CD4-positive, alpha-beta T cell (primary cell): ENCODE data around the gene CHKB. TPM values are rescaled to one million over a fixed set of nuclear protein-coding genes. Genes with fewer than 3 reads are reported as not detected.

Experiments used
- ATAC-seq: fragments of 200-7000 bp; cut with Tn5 transposase; one replicate; pipeline ENCODE4 v1.10.0; 2022; ENCODE audit warnings: mild to moderate bottlenecking; ENCODE audit not compliant: poor library complexity
- CTCF ChIA-PET: fragments of 350-600 bp; sonication (Branson Sonifier 250); formaldehyde crosslinking; loops from one replicate; lab custom pipeline; 2021; ENCODE audit warnings: antibody characterized with exemption, inconsistent platforms; lab: Charles Lee
- POLR2A ChIA-PET: fragments of 350-600 bp; sonication (Branson Sonifier 250); formaldehyde crosslinking; loops from one replicate; lab custom pipeline; 2021; ENCODE audit warnings: antibody characterized with exemption, inconsistent platforms; lab: Charles Lee
- DNase-seq, 14 experiments: peaks; one replicate each; pipeline ENCODE4 v3.0.0-alpha.2; 2013 to 2020; ENCODE audit warnings: mixed read lengths in 2 of 14
- H3K27ac ChIP-seq, 2 donors: one replicate each; pipeline versions ENCODE4 v1.5.1 to v1.7.0; 2013; ENCODE audit warnings: low read length in 2 of 2, low read depth in 1 of 2, mild to moderate bottlenecking in 1 of 2
- H3K27me3 ChIP-seq, 2 experiments: 1 replicate in 1 of 2; 2 replicates in 1 of 2; pipeline versions ENCODE4 v1.6.1 to v1.7.0; 2013; ENCODE audit warnings: low read length in 2 of 2, control low read depth in 1 of 2, mild to moderate bottlenecking in 1 of 2, moderate library complexity in 1 of 2; ENCODE audit not compliant: insufficient read depth in 2 of 2, control insufficient read depth in 1 of 2
- H3K36me3 ChIP-seq: one replicate; pipeline ENCODE4 v1.6.1; 2013; ENCODE audit warnings: low read length, control low read depth; ENCODE audit not compliant: insufficient read depth
- H3K4me1 ChIP-seq: one replicate; pipeline ENCODE4 v1.6.1; 2013; ENCODE audit warnings: low read length, control low read depth; ENCODE audit not compliant: insufficient read depth
- H3K4me3 ChIP-seq: one replicate; pipeline ENCODE4 v1.5.1; 2013; ENCODE audit warnings: mild to moderate bottlenecking, low read length, moderate library complexity
- H3K9me3 ChIP-seq, 2 experiments: 1 replicate in 1 of 2; 2 replicates in 1 of 2; pipeline versions ENCODE4 v1.6.1 to v1.7.0; 2013; ENCODE audit warnings: low read length in 2 of 2, mild to moderate bottlenecking in 2 of 2, control low read depth in 1 of 2, moderate library complexity in 1 of 2; ENCODE audit not compliant: control insufficient read depth in 1 of 2, insufficient read depth in 1 of 2
- H3K27ac Mint-ChIP-seq: one replicate; pipeline ENCODE4 v1.8.0; 2020; ENCODE audit warnings: mixed read lengths
- H3K27me3 Mint-ChIP-seq: one replicate; pipeline ENCODE4 v1.8.0; 2021; ENCODE audit warnings: mixed read lengths
- H3K36me3 Mint-ChIP-seq: one replicate; pipeline ENCODE4 v1.8.0; 2021; ENCODE audit warnings: low read depth, mixed read lengths
- H3K4me1 Mint-ChIP-seq: one replicate; pipeline ENCODE4 v1.8.0; 2021; ENCODE audit warnings: low read depth, mixed read lengths
- H3K4me3 Mint-ChIP-seq: one replicate; pipeline ENCODE4 v1.8.0; 2020; ENCODE audit warnings: mild to moderate bottlenecking, mixed read lengths
- H3K9me3 Mint-ChIP-seq: one replicate; pipeline ENCODE4 v1.8.0; 2020; ENCODE audit warnings: mixed read lengths
- CTCF ChIP-seq: fragments of 200-600 bp; IDR thresholded peaks from one replicate; pipeline ENCODE4 v1.8.0; 2022; ENCODE audit warnings: antibody characterized with exemption, mild to moderate bottlenecking
- intact Hi-C, 2 experiments: fragments of 100-400 bp; cut with DNase I in 1 of 2; cut with micrococcal nuclease in 1 of 2; formaldehyde crosslinking; loops; one replicate each; pipeline versions ENCODE4 v1.15.1 to v1.9.0; 2023 to 2025; cut with DNase I, micrococcal nuclease
- total RNA-seq, 174 experiments: library from RNA in 2 of 174; stranded (reverse) in 2 of 174; gene quantifications; one replicate each; pipeline ENCODE4 v1.2.3 and lab custom pipeline; 2021 to 2026

CHKB gene
- total RNA-seq, 2 experiments from 2014 or later: 152 to 156 TPM

- ATAC-seq (peak; percentile 32), DNase-seq (peak in 2 of 14 experiments; percentile 22 to 24)
- intact Hi-C loops: loop anchor here in 1 of 2 experiments (10.0 kb wide), 1 partner anchor 338 kb away; the partner anchor contains the start of gene MAPK11
- no peak overlapping the region for H3K4me3 Mint-ChIP-seq
- H3K36me3 ChIP-seq: no peaks in the 10 kb centered on the region
- H3K4me1 ChIP-seq: peaks cover 4% of the 10 kb centered on the region
- H3K27me3 ChIP-seq: peaks cover 0 to 5% of the 10 kb centered on the region in 2 experiments
- H3K4me3 ChIP-seq: no peak overlapping the region
- no peaks in the 10 kb centered on the region for H3K36me3 Mint-ChIP-seq
- no peaks in the 10 kb centered on the region for H3K4me1 Mint-ChIP-seq
- no peak overlapping the region for H3K27ac ChIP-seq
- no peak for TF ChIP-seq CTCF
- ChIA-PET CTCF (interaction anchor here (1.2 kb wide), 1 partner anchor 87 kb away, joined by 4 read pairs; the partner anchor contains the start of gene SCO2), POLR2A (no interaction called here)
- no peaks in the 10 kb centered on the region for H3K9me3 ChIP-seq
- H3K27me3 Mint-ChIP-seq: peaks cover 26% of the 10 kb centered on the region
- no peaks in the 10 kb centered on the region for H3K9me3 Mint-ChIP-seq
- H3K27ac Mint-ChIP-seq: no peak overlapping the region
Observed at GRCh38 chr22:50612528-50613221, 30.0 kb upstream of the CHKB start.

DNA sequence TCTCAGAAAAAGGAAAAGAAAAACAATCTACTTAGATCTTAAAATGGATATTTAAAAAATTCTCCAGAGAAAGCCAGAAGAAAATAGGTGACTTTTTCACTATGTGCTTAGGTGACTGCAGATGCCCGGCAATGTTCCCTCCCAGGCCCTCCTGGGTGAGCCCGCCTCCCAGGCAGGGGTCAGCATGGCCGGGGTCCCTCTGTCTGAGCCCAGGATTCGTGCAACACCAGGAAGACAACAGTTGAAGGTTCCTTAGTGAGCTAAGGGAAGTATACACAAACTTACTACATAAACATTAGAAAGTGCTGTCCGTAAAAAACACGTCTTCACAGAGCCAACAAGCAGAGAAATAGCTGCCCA is 29.5 kb upstream of the CHKB start:
- ATAC-seq (no peak), DNase-seq (no peak)
- Histone ChIP-seq H3K4me3 (no peak overlapping the region), H3K9me3 (no peaks in the 10 kb centered on the region), H3K27me3 (peaks cover under 1 to 8% of the 10 kb centered on the region in 2 experiments), H3K27ac (no peak overlapping the region), H3K36me3 (no peaks in the 10 kb centered on the region), H3K4me1 (peaks cover 4% of the 10 kb centered on the region)
- POLR2A ChIA-PET: no interaction called here
- no peak overlapping the region for H3K27ac Mint-ChIP-seq
- peaks cover 31% of the 10 kb centered on the region for H3K27me3 Mint-ChIP-seq
- no peaks in the 10 kb centered on the region for H3K9me3 Mint-ChIP-seq
- CTCF ChIA-PET: interaction anchor here (1.2 kb wide), 1 partner anchor 87 kb away, joined by 4 read pairs; the partner anchor contains the start of gene SCO2
- no peaks in the 10 kb centered on the region for H3K4me1 Mint-ChIP-seq
- H3K4me3 Mint-ChIP-seq: no peak overlapping the region
- no peaks in the 10 kb centered on the region for H3K36me3 Mint-ChIP-seq
- no peak for TF ChIP-seq CTCF
- intact Hi-C loops: loop anchor here in 1 of 2 experiments (10.0 kb wide), 1 partner anchor 337 kb away; the partner anchor contains the start of gene MAPK11

DNA sequence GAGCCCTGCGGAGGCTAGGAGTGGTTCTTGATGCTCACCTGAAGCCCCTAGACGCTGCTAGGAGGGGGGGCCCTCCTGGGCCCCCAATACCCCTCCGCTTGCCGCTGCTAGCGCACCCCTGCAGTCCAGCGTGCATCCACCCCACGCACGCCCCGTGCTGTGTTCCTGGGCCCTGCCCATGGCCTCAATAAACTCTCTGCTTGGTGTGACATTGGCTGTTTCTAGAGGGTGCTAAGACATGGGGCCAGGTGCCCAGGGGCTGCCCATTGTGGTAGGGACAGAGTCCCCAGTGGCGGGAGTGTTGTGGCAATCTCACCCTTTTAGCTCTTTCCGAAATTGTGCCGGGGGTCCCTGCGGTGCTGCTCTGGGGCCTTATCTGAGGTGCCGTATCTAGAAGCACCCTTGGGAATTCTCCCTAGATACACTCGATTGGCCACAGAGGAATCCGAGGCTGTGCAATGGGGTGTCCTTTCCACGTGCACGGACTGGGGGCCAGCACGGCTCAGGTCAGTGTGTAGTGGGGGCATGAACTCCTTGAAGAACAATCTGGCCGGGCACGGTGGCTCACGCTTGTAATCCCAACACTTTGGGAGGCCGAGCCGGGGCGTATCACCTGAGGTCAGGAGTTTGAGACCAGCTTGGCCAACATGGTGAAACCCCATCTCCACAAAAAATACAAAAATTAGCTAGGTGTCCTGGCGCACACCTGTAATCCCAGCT is 28.9 kb upstream of the CHKB start:
- Mint-ChIP-seq H3K36me3 (no peaks in the 10 kb centered on the region), H3K4me1 (no peaks in the 10 kb centered on the region), H3K4me3 (no peak overlapping the region), H3K27me3 (peaks cover 33% of the 10 kb centered on the region), H3K9me3 (no peaks in the 10 kb centered on the region), H3K27ac (no peak overlapping the region)
- H3K9me3 ChIP-seq: no peaks in the 10 kb centered on the region
- H3K4me1 ChIP-seq: peaks cover 4% of the 10 kb centered on the region
- no peaks in the 10 kb centered on the region for H3K36me3 ChIP-seq
- TF ChIP-seq CTCF: no peak
- ChIA-PET CTCF (no interaction called here), POLR2A (no interaction called here)
- H3K4me3 ChIP-seq: no peak overlapping the region
- intact Hi-C loops: loop anchor here in 1 of 2 experiments (10.0 kb wide), 1 partner anchor 337 kb away; the partner anchor contains the start of gene MAPK11
- no peak overlapping the region for H3K27ac ChIP-seq
- H3K27me3 ChIP-seq: peaks cover 7 to 13% of the 10 kb centered on the region in 2 experiments
- DNase-seq (no peak), ATAC-seq (no peak)
